Esophagus (tissue), 2 donors: ENCODE data around the gene KDSR. TPM values are rescaled to one million over a fixed set of nuclear protein-coding genes. Genes with fewer than 3 reads are reported as not detected.

ENCODE experiments used
- H3K27ac ChIP-seq, 2 donors: one replicate each; pipeline ENCODE4 v1.5.1; 2013; ENCODE audit warnings: low read depth in 2 of 2, mild to moderate bottlenecking in 2 of 2, inconsistent platforms in 1 of 2, low read length in 1 of 2, moderate library complexity in 1 of 2
- H3K27me3 ChIP-seq, 2 donors: one replicate each; pipeline ENCODE4 v1.6.1; 2013; ENCODE audit warnings: low read length in 2 of 2, control low read depth in 1 of 2, mild to moderate bottlenecking in 1 of 2; ENCODE audit not compliant: insufficient read depth in 2 of 2, control insufficient read depth in 1 of 2
- H3K36me3 ChIP-seq, 2 donors: one replicate each; pipeline ENCODE4 v1.6.1; 2013; ENCODE audit warnings: low read length in 1 of 2; ENCODE audit not compliant: control insufficient read depth in 2 of 2, insufficient read depth in 2 of 2
- H3K4me1 ChIP-seq, 2 donors: one replicate each; pipeline ENCODE4 v1.6.1; 2013; ENCODE audit warnings: low read length in 1 of 2; ENCODE audit not compliant: control insufficient read depth in 2 of 2, insufficient read depth in 2 of 2
- H3K4me3 ChIP-seq, 2 donors: one replicate each; pipeline ENCODE4 v1.5.1; 2013; ENCODE audit warnings: low read length in 2 of 2, mild to moderate bottlenecking in 2 of 2, low read depth in 1 of 2, moderate library complexity in 1 of 2
- H3K9me3 ChIP-seq, 2 donors: one replicate each; pipeline ENCODE4 v1.6.1; 2013; ENCODE audit warnings: mild to moderate bottlenecking in 2 of 2, low read depth in 1 of 2, low read length in 1 of 2, moderate library complexity in 1 of 2; ENCODE audit not compliant: control insufficient read depth in 2 of 2, insufficient read depth in 1 of 2
- WGBS, 2 donors: extraction: QIAGEN DNeasy Blood & Tissue Kit; methylation state at CpG; one replicate each; pipeline ENCODE4 v1.1.7; 2013; 5-methylcytosine and 5-hydroxymethylcytosine counted together
- polyA plus RNA-seq, 2 donors: library from polyadenylated mRNA; stranded (reverse); fragments of 200-250 nt; gene quantifications; one replicate each; pipeline ENCODE4 v1.2.3, GENCODE V29; 2013
- donor health status: healthy with polysubstance abuse.
- donor health status: Bipolar disorder and iron deficiency.

KDSR gene
- polyA plus RNA-seq, 2 donors, result 9.8 to 17.9 TPM

DNA sequence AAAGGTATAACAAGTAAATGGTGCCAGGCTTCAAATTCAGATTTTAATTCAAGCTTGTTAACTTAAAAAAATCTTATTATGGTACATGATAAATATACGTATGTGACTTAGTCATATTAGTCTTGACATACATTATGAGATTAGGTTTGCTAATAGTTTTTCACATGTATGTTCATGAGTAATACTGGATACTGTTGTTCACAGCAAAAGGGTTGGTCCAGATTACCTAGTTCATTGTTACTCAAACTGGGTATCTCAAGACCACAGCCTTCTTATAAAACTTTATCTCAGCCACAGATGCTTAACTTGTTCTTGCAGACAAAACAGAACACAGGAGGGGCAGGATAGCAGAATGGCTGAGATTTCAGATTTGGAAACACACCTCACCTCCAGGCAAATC is 28.5 kb upstream of the KDSR start:
- Histone ChIP-seq H3K4me3 (no peak overlapping the region), H3K36me3 (peaks cover 0 to 5% of the 10 kb centered on the region in 2 donors), H3K4me1 (no peaks in the 10 kb centered on the region), H3K9me3 (no peaks in the 10 kb centered on the region), H3K27me3 (no peaks in the 10 kb centered on the region), H3K27ac (no peak overlapping the region)
- WGBS, 2 donors, result 85 to 86% methylated on average over 1 of the region's 1 CpG

DNA sequence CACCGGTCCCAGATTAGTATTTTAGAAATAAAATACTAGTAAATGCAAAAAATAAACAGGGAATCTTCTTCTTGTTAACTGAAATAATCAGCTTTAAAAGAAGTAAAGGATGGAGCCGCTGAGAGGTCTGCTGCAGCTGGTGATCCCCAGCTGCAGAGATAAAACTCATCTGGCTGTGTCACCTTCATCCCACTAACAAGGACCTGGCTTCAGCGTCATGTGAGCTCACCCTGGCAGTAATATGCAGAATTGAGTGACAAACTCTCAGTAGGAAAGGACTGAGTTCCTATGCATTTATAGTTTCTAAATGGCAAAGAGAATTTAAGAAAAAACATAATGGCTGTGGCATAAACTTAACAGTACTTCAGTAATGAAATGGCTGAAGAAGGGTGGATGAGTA is 27.9 kb upstream of the KDSR start:
- H3K27ac ChIP-seq, result no peak overlapping the region
- 93 to 94% methylated on average over 3 of the region's 3 CpGs for WGBS, 2 donors
- no peaks in the 10 kb centered on the region for H3K27me3 ChIP-seq
- no peaks in the 10 kb centered on the region for H3K9me3 ChIP-seq
- H3K4me3 ChIP-seq, result no peak overlapping the region
- H3K36me3 ChIP-seq, result peaks cover 0 to 5% of the 10 kb centered on the region in 2 donors
- no peaks in the 10 kb centered on the region for H3K4me1 ChIP-seq

DNA sequence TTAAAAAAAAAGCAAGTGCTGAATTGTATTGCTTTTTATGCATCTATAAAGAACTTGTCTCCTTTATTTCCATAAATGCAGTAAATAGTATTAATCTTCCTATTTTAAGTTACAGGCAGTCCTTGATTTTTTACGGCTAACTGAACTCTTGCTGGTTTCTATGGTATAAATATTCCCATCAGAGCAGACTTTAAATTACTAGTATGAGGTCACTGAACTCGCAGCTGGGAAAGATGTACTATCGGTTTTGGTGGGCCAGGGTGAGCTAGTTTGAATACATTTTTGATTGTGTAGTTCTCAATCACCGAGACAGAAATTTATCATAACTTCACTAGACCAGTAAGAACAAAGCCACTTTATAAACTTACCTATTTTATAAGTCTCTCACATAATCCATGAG is 20.9 kb upstream of the KDSR start:
- H3K36me3 ChIP-seq, result peaks cover 2 to 4% of the 10 kb centered on the region in 2 donors
- WGBS, 2 donors, result 88 to 90% methylated on average over 4 of the region's 4 CpGs

DNA sequence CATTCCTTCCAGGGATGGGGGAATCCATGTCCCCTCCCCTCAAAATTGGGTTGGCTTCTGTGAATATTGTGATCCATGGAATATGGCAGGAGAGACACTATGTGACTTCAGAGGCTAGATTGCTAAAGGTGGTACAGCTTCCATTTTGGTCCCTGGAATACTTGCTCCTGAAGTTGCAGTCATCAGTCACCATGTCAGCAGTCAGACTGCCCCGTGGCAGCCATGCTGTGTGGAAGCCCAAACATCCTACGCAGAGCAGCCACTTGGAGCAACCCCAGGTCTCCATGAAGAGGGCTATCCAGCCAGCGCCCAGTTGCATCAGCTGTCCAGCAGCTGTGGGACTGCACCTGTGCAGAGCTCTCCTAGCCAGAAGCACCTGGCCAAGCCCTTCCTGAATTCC is 15.8 kb upstream of the KDSR start:
- WGBS, 2 donors, result 78 to 89% methylated on average over 3 of the region's 3 CpGs
- Histone ChIP-seq H3K4me3 (no peak overlapping the region), H3K36me3 (peaks cover 0 to 4% of the 10 kb centered on the region in 2 donors), H3K9me3 (peaks cover 0 to 3% of the 10 kb centered on the region in 2 donors), H3K27me3 (no peaks in the 10 kb centered on the region), H3K27ac (no peak overlapping the region), H3K4me1 (no peaks in the 10 kb centered on the region)

More for the DNA sequence above, 20.9 kb upstream of the KDSR start:
- peaks cover 0 to 2% of the 10 kb centered on the region in 2 donors for H3K9me3 ChIP-seq
- H3K27me3 ChIP-seq, result no peaks in the 10 kb centered on the region
- no peak overlapping the region for H3K4me3 ChIP-seq
- H3K4me1 ChIP-seq, result no peaks in the 10 kb centered on the region
- H3K27ac ChIP-seq, result no peak overlapping the region

DNA sequence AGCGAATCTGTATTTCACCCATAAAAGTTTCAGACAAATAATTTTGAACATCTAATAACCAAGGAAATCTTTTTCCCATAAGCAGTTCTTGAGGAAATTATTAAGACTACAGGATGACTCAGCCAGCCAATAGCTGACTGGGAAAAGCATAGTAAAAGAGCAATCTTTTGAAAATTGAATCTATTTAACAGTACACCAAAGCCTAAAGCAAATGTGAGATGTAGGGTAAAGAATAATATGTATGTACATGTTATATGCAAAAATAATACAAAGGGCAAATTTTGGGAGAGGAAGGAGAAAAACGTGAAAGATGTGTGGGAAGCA is 12.6 kb upstream of the KDSR start:
- H3K9me3 ChIP-seq, result peaks cover 0 to 3% of the 10 kb centered on the region in 2 donors
- H3K4me3 ChIP-seq, result no peak overlapping the region
- no peak overlapping the region for H3K27ac ChIP-seq
- no peaks in the 10 kb centered on the region for H3K4me1 ChIP-seq
- no peaks in the 10 kb centered on the region for H3K36me3 ChIP-seq
- WGBS, 2 donors, result 57 to 61% methylated on average over 2 of the region's 2 CpGs
- H3K27me3 ChIP-seq, result no peaks in the 10 kb centered on the region

DNA sequence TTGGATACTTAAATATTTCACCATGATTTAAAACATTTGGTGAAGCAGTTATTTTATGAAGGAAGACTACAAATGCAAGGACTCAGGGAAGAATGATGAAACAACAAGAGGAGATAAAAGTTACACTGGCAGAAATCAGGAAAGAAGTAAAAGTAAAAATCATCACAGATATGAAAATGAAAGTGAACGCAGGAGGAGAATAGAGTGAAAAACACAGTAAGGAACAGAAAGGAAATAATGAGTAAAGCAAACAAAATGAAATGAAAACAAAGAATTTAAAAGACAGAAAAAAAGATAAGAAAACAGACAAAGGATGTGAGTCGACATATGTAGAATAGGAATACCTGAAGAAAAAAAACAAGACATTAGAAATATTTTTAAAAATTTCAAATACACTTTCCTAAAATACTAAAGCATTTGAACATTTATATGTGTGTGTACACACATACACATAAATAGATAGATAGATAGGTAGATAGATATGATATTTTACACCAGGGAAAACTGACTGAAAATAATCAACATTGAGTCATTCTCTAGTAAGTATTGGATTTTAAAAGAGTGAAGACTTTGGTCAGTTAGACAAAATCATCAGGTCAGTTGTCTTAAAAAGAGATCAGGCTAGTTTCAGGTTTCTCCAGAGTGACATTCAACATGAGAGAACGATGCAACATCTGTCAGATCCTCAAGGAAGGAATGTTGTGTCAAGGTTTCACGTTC is 12.1 kb upstream of the KDSR start:
- peaks cover 0 to 3% of the 10 kb centered on the region in 2 donors for H3K9me3 ChIP-seq
- 51 to 53% methylated on average over 4 of the region's 4 CpGs for WGBS, 2 donors
- no peaks in the 10 kb centered on the region for H3K27me3 ChIP-seq
- H3K4me1 ChIP-seq, result no peaks in the 10 kb centered on the region
- no peaks in the 10 kb centered on the region for H3K36me3 ChIP-seq
- H3K4me3 ChIP-seq, result no peak overlapping the region
- H3K27ac ChIP-seq, result no peak overlapping the region

DNA sequence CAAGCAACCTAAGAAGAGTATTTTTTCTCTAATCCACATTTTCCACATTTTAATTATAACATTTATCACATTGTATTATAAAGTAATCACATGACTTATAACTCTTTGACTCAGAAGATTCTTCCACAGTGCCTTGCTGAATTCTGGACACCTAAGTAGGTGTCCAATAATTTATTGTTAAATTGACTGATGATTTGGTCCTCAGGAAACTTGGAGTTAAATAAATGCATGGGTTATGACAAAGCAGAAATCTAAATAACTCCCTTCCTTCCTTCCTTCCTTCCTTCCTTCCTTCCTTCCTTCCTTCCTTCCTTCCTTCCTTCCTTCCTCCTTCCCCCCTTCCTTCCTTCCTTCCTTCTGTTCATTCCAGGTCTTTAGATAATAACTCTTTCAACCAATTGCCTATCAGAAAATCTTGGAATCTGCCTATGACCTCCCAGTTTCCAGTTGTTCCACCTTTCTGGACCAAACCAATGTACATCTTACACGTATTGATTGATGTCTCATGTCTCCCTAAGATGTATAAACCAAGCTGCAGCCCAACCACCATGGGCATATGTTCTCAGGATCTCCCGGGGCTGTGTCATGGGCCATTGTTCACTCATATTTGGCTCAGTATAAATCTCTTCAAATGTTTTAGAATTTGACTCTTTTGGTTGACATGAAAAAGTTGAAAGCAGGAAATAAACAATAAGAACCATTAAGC is 10.4 kb upstream of the KDSR start:
- no peaks in the 10 kb centered on the region for H3K4me1 ChIP-seq
- no peak overlapping the region for H3K27ac ChIP-seq
- H3K27me3 ChIP-seq, result no peaks in the 10 kb centered on the region
- H3K36me3 ChIP-seq, result no peaks in the 10 kb centered on the region
- no peak overlapping the region for H3K4me3 ChIP-seq
- WGBS, 2 donors, result 79 to 83% methylated on average over 2 of the region's 2 CpGs
- no peaks in the 10 kb centered on the region for H3K9me3 ChIP-seq

DNA sequence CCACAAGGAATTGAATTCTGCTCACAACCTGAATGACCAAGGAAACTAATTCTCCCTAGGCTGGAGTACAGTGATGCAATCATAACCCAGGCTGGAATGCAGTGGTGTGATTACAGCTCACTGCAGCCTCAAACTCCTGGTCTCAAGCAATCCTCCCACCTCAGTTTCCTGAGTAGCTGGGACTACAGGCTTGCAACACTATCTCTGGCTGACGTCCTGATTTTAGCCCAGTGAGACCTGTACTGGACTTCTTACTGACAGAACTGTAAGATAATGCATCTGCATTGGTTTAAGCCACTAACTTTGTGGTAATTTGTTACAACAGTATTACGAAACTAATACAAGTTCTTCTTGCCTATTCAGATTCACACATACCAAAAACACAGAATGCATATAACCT is 9.5 kb upstream of the KDSR start:
- Histone ChIP-seq H3K27ac (no peak overlapping the region), H3K4me1 (no peaks in the 10 kb centered on the region), H3K36me3 (no peaks in the 10 kb centered on the region), H3K4me3 (no peak overlapping the region), H3K9me3 (no peaks in the 10 kb centered on the region), H3K27me3 (no peaks in the 10 kb centered on the region)
- WGBS, 2 donors, result 87 to 88% methylated on average over 2 of the region's 2 CpGs

DNA sequence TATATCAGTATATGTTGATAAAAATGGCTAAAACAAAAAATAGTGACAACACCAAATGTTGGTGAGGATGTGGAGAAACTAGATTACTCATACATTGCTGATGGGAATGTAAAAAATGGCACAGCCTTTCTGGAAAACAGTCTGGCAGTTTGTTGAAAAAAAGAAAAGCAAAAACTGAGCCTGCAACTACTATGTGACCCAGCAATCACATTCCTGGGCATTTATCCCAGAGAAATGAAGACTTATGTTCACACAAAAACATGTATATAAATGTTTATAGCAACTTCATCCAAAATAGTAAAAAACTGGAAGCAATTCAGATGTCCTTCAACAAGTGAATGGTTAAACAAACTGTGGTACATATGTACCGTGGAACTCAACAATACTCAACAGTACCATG is 7.5 kb upstream of the KDSR start:
- Histone ChIP-seq H3K27me3 (no peaks in the 10 kb centered on the region), H3K4me3 (no peak overlapping the region), H3K27ac (no peak overlapping the region), H3K9me3 (no peaks in the 10 kb centered on the region), H3K36me3 (no peaks in the 10 kb centered on the region), H3K4me1 (no peaks in the 10 kb centered on the region)
- 41 to 42% methylated on average over 1 of the region's 1 CpG for WGBS, 2 donors

DNA sequence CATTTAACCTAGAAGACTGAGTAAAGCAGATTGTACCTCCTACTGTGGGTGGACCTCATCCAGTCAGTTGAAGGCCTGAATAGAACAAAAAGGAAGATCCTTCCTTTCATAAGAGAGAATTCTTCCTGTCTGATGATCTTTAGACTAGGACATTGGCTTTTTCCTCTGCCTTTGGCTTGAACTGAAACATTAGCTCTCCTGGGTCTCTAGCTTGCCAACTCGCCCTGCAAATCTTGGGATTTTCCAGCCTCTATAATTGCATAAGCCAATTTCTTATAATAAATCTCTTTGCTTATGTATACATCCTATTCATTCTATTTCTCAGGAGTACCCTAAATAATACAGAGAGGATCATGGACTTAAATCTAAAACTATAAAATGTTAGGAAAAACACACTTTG is 6.2 kb upstream of the KDSR start:
- Histone ChIP-seq H3K27me3 (no peaks in the 10 kb centered on the region), H3K27ac (no peak overlapping the region), H3K9me3 (no peaks in the 10 kb centered on the region), H3K4me1 (no peaks in the 10 kb centered on the region), H3K36me3 (no peaks in the 10 kb centered on the region), H3K4me3 (no peak overlapping the region)
- WGBS, 2 donors, result 88 to 89% methylated on average over 1 of the region's 1 CpG
